IPS-20b (cell line): ENCODE measurements around the gene DUSP5.

ENCODE experiments used
- H3K27ac ChIP-seq: one replicate; pipeline ENCODE4 v1.5.1; 2013; ENCODE audit warnings: low read length
- H3K27me3 ChIP-seq: 2 replicates; pipeline ENCODE4 v1.6.1; 2013; ENCODE audit warnings: mild to moderate bottlenecking, low read length, inconsistent platforms; ENCODE audit not compliant: insufficient read depth
- H3K36me3 ChIP-seq: 2 replicates; pipeline ENCODE4 v1.6.1; 2013; ENCODE audit warnings: low read depth, mild to moderate bottlenecking, inconsistent platforms, low read length, moderate library complexity; ENCODE audit not compliant: insufficient read depth
- H3K4me1 ChIP-seq: 2 replicates; pipeline ENCODE4 v1.6.1; 2013; ENCODE audit warnings: mild to moderate bottlenecking, control low read depth, inconsistent platforms, low read length, moderate library complexity; ENCODE audit not compliant: insufficient read depth
- H3K4me3 ChIP-seq: 2 replicates; pipeline ENCODE4 v1.5.1; 2013; ENCODE audit warnings: mild to moderate bottlenecking, low read length, inconsistent platforms
- H3K9ac ChIP-seq: 2 replicates; pipeline ENCODE4 v1.6.1; 2013; ENCODE audit warnings: low read depth, mild to moderate bottlenecking, inconsistent platforms, low read length, moderate library complexity
- H3K9me3 ChIP-seq: 2 replicates; pipeline ENCODE4 v1.6.1; 2013; ENCODE audit warnings: mild to moderate bottlenecking, low read depth, low read length, inconsistent platforms; ENCODE audit not compliant: insufficient read depth

Gene DUSP5

DNA sequence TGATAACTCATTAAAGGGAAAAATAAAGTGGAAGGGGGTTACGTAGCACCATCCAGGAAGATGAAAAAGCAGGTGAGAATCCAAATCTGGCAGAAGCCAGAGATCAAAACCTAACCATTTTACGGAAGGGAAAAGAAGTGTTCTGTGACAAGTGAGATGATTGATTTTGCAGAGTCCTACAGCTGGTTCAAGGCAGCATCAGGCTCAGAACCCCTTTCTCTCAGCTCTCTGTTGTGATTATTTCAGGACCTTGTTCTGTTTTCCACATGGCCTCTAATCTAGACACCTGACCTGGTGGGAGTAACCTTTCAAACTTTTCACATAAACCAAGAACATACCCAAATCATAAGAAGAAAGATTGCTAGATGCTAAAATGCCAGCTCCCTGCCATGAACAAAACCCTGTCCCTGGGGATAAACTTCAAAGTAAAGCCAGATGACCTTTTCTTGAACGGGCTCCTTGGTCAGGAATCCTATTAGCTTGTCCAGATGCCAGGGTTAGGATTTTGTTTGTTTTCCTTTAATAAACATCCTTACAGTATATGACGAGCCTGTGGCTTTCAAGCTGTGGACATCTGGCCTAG is 5.9 kb downstream of the DUSP5 start:
- H3K27ac ChIP-seq = no peak overlapping the region
- no peak overlapping the region for H3K4me3 ChIP-seq
- no peak overlapping the region for H3K9ac ChIP-seq
- H3K36me3 ChIP-seq = peaks cover 58% of the 10 kb centered on the region
- no peaks in the 10 kb centered on the region for H3K9me3 ChIP-seq
- H3K27me3 ChIP-seq = peaks cover 25% of the 10 kb centered on the region
- H3K4me1 ChIP-seq = peaks cover 33% of the 10 kb centered on the region

DNA sequence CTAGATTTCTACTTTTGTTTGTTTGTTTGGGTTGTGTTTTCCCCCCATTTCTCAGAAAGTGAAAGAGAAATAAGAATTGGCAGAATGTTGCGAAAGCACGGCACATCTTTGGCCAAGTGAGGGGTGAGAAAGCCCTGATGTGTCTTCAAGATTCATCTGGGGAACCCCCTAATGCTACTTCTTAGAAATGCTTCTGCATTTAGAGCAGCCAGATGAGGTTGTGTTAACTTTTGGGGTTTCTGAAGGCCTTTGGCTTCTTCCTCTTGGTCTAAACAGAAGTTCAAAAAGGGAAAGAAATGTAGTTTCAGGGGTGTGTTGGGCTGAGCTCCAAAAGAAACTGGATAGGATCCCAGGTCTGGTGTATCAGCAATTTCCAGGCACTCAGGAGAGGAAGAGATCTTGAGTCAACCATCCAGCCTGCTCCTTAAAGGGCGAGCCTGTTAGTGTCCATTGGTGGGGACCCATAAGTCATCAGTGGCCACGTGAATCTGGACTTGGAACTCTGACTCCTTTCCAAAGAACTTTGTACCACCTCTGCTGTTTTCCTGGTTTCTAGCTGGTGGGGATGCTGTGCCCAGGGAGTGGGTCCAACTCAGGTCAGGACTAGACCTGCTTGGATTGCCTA is 6.5 kb downstream of the DUSP5 start:
- Histone ChIP-seq H3K4me3 (no peak overlapping the region), H3K4me1 (peaks cover 33% of the 10 kb centered on the region), H3K9ac (no peak overlapping the region), H3K36me3 (peaks cover 58% of the 10 kb centered on the region), H3K9me3 (no peaks in the 10 kb centered on the region), H3K27ac (no peak overlapping the region), H3K27me3 (peaks cover 19% of the 10 kb centered on the region)

DNA sequence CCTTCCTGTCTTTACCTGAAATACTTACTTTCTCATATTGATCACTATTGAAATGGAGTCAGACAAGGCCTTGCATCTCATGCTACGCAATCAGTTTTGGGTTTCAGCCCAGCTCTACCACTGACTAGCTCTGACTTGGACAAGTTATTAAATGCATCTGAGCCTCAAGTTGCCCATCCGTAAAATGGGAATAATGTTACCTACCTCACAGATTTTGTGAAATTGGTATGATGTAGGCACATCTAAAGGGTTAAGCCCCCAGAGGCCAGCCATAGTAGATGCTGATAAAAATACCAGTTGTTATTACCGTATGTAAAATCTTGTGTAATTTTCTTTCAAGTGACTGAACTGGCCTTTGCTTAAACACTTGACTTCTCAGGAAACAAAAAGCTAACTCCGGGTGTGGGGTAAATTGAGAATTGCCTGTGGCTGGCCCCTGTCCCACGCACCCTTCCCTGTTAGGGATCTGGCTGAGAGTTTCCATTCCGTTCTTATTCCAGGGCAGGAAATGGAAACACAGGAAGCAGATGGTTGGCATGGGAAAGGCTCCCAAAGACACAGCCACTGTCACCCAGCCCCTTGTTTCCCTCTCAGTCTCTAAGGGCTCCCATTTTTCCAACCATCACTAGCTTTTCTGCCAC is 7.5 kb downstream of the DUSP5 start:
- peaks cover 9% of the 10 kb centered on the region; the same call in 1 of the 2 replicates for H3K27me3 ChIP-seq
- no peaks in the 10 kb centered on the region for H3K9me3 ChIP-seq
- no peak overlapping the region for H3K9ac ChIP-seq
- H3K4me3 ChIP-seq = no peak overlapping the region
- peaks cover 68% of the 10 kb centered on the region for H3K36me3 ChIP-seq
- H3K27ac ChIP-seq = no peak overlapping the region
- peaks cover 27% of the 10 kb centered on the region for H3K4me1 ChIP-seq

DNA sequence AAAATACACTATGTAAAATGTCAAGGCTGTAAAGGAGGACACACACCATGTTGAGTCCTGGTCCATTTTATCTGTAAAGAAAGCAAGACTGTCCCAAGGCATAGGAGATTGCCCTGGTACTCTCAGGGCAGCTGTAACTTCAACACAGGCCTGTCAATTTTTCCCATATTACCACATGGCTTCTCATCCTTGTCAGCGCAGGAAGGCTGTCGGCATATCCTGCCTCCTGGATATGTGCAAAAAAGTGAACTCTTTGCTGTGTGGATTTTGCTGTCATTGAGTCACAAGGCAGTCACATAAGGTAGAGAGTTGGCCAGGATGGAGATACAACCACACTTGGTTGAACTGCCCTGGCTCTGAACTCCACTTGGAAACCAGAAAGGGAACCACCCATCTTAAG is 8.7 kb downstream of the DUSP5 start:
- Histone ChIP-seq H3K27ac (no peak overlapping the region), H3K36me3 (peaks cover 80% of the 10 kb centered on the region), H3K9me3 (no peaks in the 10 kb centered on the region), H3K4me3 (no peak overlapping the region), H3K9ac (no peak overlapping the region), H3K27me3 (no peaks in the 10 kb centered on the region), H3K4me1 (peaks cover 15% of the 10 kb centered on the region)

DNA sequence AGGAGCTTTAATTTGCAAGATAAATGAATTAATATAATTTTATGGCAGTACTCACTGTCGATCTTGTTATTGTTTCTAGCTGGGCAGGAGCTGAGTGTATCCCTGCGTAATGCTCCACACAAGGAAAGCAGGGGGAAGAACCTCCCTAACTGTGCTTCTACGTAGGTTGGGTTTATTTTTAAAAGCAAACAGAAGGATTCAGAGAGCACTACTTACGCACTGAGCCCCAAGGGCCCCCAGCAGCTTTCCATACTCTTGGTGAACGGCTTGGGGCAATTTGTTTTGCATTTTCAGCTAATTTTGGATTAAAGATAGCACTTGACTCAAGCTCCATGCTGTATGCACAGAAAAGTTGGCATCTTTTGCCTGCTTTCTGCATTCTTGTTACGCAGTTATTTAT is 9.6 kb downstream of the DUSP5 start:
- H3K4me3 ChIP-seq = no peak overlapping the region
- no peaks in the 10 kb centered on the region for H3K9me3 ChIP-seq
- peaks cover 84% of the 10 kb centered on the region for H3K36me3 ChIP-seq
- H3K27me3 ChIP-seq = no peaks in the 10 kb centered on the region
- peaks cover 6% of the 10 kb centered on the region for H3K4me1 ChIP-seq
- H3K9ac ChIP-seq = no peak overlapping the region
- H3K27ac ChIP-seq = no peak overlapping the region

DNA sequence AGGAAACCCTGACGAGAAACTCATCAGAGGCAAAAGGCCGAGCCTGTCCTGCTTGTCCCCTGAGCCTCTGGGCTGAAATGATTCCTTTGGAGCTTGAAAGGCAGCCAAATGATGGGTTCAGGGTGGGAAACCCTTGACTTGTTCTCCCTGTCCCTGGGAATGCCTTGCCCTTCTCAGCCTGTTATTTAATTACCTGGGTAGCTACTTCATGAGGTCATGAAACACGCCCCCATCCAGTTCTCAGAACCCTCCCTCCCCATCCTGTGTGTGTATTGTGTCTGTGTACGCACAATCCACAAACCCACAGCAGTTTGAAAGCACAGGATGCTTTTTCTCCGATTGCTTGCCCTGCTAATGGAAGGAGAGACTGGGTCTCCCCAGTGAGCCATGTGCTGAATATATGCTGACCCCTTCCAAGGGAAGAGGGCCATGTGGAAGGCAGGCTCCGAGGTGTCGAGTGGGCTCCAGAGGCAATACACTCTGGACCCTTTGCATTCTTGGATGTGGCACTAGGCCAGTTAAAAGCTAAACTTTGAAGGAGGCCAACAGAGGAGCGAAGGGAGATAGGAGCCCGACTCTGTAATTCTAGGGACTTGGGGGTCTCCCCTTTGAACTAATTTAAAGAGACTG is 10.6 kb downstream of the DUSP5 start:
- Histone ChIP-seq H3K27ac (no peak overlapping the region), H3K9me3 (no peaks in the 10 kb centered on the region), H3K9ac (no peak overlapping the region), H3K4me3 (no peak overlapping the region), H3K4me1 (no peaks in the 10 kb centered on the region), H3K27me3 (no peaks in the 10 kb centered on the region), H3K36me3 (peaks cover 84% of the 10 kb centered on the region)

DNA sequence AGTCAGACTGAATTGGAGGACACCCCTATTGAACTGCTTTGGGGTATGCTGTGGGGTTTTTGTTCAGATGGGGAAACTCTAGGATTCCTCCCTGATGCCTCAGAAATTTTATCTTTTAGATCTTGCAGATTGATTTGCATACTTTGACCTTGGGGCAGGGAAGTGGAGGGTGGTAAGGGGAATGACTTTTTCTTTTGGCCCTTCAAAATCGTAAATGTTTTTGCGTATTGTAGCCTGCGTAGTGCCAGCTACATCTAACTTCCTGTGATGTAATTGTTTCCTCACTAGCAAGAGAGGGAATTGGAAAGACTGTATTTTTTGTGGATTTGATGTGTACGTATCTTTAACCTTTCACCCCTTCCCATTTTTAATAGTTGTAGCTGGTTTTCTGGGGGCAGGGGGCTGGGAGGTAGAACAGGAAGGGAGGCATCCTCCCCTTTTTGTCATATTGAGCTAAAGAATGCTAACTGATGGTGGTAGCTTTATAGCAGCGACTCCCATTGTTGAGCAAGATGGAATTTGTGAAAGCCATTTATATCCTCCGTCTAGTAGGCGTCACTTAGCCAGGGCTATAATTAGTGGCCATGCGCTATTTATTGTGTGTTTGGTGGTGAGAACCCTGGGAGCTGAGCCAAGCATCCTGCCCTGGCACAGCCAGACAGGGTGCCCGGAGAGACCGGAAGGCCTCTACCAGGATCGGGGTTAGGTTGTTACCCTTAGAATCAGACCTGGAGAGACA is 11.3 kb downstream of the DUSP5 start:
- Histone ChIP-seq H3K27me3 (no peaks in the 10 kb centered on the region), H3K36me3 (peaks cover 80% of the 10 kb centered on the region), H3K4me1 (no peaks in the 10 kb centered on the region), H3K9ac (no peak overlapping the region), H3K27ac (no peak overlapping the region), H3K9me3 (no peaks in the 10 kb centered on the region), H3K4me3 (no peak overlapping the region)

DNA sequence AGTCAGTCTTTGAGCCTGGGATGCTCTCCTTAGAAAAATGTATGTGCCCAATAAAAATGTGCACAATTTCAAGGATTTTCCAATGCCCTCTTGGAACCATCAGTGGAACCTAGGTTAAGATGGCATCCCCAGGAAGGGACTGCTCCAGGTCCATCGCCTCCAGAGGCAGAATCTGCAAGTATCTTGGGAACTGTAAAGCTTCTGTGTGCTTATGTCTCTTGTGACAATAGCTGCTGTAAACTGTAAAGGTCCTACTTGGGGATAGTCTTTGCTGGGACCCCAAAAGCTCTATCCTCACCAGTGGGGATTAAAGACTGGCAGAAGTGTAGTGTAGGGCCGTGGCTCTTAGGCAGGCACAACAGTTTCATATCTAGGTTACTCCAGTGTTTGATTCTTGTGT is 11.9 kb downstream of the DUSP5 start:
- Histone ChIP-seq H3K9ac (no peak overlapping the region), H3K27me3 (no peaks in the 10 kb centered on the region), H3K27ac (no peak overlapping the region), H3K36me3 (peaks cover 76% of the 10 kb centered on the region), H3K4me1 (no peaks in the 10 kb centered on the region), H3K4me3 (no peak overlapping the region), H3K9me3 (no peaks in the 10 kb centered on the region)

DNA sequence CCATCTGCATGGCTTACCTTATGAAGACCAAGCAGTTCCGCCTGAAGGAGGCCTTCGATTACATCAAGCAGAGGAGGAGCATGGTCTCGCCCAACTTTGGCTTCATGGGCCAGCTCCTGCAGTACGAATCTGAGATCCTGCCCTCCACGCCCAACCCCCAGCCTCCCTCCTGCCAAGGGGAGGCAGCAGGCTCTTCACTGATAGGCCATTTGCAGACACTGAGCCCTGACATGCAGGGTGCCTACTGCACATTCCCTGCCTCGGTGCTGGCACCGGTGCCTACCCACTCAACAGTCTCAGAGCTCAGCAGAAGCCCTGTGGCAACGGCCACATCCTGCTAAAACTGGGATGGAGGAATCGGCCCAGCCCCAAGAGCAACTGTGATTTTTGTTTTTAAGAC is 12.4 kb downstream of the DUSP5 start:
- Histone ChIP-seq H3K9me3 (no peaks in the 10 kb centered on the region), H3K36me3 (peaks cover 70% of the 10 kb centered on the region), H3K4me1 (no peaks in the 10 kb centered on the region), H3K9ac (no peak overlapping the region), H3K4me3 (no peak overlapping the region), H3K27ac (no peak overlapping the region), H3K27me3 (no peaks in the 10 kb centered on the region)

DNA sequence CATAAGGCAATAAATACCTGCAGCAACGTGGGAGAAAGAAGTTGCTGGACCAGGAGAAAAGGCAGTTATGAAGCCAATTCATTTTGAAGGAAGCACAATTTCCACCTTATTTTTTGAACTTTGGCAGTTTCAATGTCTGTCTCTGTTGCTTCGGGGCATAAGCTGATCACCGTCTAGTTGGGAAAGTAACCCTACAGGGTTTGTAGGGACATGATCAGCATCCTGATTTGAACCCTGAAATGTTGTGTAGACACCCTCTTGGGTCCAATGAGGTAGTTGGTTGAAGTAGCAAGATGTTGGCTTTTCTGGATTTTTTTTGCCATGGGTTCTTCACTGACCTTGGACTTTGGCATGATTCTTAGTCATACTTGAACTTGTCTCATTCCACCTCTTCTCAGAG is 13.0 kb downstream of the DUSP5 start:
- no peaks in the 10 kb centered on the region for H3K4me1 ChIP-seq
- no peak overlapping the region for H3K27ac ChIP-seq

DNA sequence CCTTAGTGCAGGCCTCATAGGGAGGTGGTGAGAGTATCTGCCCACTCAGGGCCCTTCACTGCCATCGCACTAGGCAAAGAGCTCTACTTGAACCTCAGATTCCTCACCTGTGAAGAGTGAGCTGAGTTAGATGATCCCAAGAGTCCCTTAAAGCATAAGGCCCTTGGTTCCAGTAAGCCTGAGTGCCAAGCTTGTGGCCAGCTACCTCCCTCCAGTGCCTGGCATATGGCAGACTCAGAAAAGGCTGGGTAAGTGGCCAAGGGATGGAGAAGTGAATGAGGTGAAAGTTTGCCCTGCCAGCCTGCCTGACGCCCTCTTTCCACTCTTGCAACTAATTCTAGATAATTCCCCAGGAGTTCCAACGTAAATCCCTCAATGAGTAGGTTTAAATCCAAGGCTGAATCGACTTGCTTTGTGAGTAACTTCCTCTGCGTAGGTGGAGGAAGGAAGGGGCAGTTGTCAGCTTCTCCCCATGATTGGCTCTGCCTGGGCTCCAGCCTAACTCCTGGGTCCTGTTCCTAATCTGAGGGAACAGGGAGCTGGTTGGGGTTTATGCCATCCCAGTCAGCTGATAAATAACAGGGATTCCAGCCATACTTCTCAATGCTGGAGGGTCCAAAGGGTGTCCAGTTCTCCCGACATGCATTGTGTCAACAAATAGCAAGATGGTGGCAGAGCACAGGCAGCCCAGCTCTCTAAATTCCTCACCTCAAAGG is 14.2 kb downstream of the DUSP5 start:
- Histone ChIP-seq H3K27ac (peak overlapping the region; percentile 20), H3K27me3 (no peaks in the 10 kb centered on the region), H3K9me3 (no peaks in the 10 kb centered on the region), H3K9ac (no peak overlapping the region), H3K36me3 (peaks cover 52% of the 10 kb centered on the region), H3K4me1 (no peaks in the 10 kb centered on the region), H3K4me3 (no peak overlapping the region)

More for the DNA sequence above, 13.0 kb downstream of the DUSP5 start:
- Histone ChIP-seq H3K36me3 (peaks cover 64% of the 10 kb centered on the region), H3K9me3 (no peaks in the 10 kb centered on the region), H3K4me3 (no peak overlapping the region), H3K9ac (no peak overlapping the region), H3K27me3 (no peaks in the 10 kb centered on the region)
